GM12878 (cell line): ENCODE results near the gene SHC4. TPM values are rescaled to one million over a fixed set of nuclear protein-coding genes. Genes with fewer than 3 reads are reported as not detected.

Experiments used
- ATF2 ChIP-seq: IDR thresholded peaks from 2 replicates; pipeline ENCODE4 v1.6.1; 2012; ENCODE audit warnings: low read length, inconsistent platforms
- CEBPB ChIP-seq, 2 experiments: fragments of 150-350 bp in 1 of 2; IDR thresholded peaks; 2 replicates each; pipeline ENCODE4 v1.6.1; 2012 to 2014; ENCODE audit warnings: low read depth in 2 of 2, low read length in 2 of 2, borderline replicate concordance in 1 of 2, inconsistent platforms in 1 of 2
- CREB1 ChIP-seq: IDR thresholded peaks from 2 replicates; pipeline ENCODE4 v1.6.1; 2012; ENCODE audit warnings: low read depth, mild to moderate bottlenecking, inconsistent platforms
- CREM ChIP-seq: IDR thresholded peaks from 2 replicates; pipeline ENCODE4 v1.6.1; 2014; ENCODE audit warnings: antibody characterized with exemption, low read depth
- EZH2 ChIP-seq: IDR thresholded peaks from 2 replicates; pipeline ENCODE4 v1.6.1; 2012; ENCODE audit warnings: low read depth, mild to moderate bottlenecking, control low read depth, inconsistent platforms, low read length, borderline replicate concordance; ENCODE audit not compliant: control insufficient read depth
- FOS ChIP-seq: IDR thresholded peaks from 3 replicates; pipeline ENCODE4 v1.6.1; 2011; ENCODE audit warnings: borderline replicate concordance; ENCODE audit not compliant: insufficient read length; ENCODE audit errors: extremely low read depth
- HSF1 ChIP-seq: fragments of 150-350 bp; IDR thresholded peaks from 2 replicates; pipeline ENCODE4 v1.6.1; 2014; ENCODE audit warnings: mild to moderate bottlenecking, low read depth, low read length
- NKRF ChIP-seq: fragments of 450-650 bp; conservative IDR thresholded peaks from 2 replicates; pipeline ENCODE4 v1.6.1; 2017; ENCODE audit warnings: mild to moderate bottlenecking, moderate library complexity
- RAD51 ChIP-seq: fragments of 450-650 bp; IDR thresholded peaks from 2 replicates; pipeline ENCODE4 v1.6.1; 2016; ENCODE audit warnings: moderate library complexity, mild to moderate bottlenecking, inconsistent platforms
- RUNX3 ChIP-seq: IDR thresholded peaks from 2 replicates; pipeline ENCODE4 v1.6.1; 2012; ENCODE audit warnings: low read length, inconsistent platforms
- SP1 ChIP-seq: IDR thresholded peaks from one replicate; pipeline ENCODE4 v1.6.1; 2011; ENCODE audit warnings: low read depth, low read length
- ZBTB4 ChIP-seq: fragments of 450-650 bp; formaldehyde crosslinking; IDR thresholded peaks from 2 replicates; pipeline ENCODE4 v1.4.0; 2022; ENCODE audit warnings: mild to moderate bottlenecking, moderate library complexity
- polyA plus RNA-seq, 11 experiments: library from polyadenylated mRNA; depleted of rRNA in 4 of 11; unstranded in 6 of 11; stranded (reverse) in 5 of 11; fragments of >200 nt; fragmentation: Nextera tagmentation in 4 of 11; fragmentation: Illumina TruSeq in 1 of 11; extraction: Ambion mirVana in 4 of 11; extraction: Trizol in 1 of 11; gene quantifications; 1 replicate in 1 of 11; 2 replicates in 10 of 11; pipeline versions ENCODE4 v1.2.1 to v1.2.3, GENCODE V29; 2011 to 2016; ENCODE audit warnings: inconsistent platforms in 2 of 11, missing spikeins in 2 of 11, low read depth in 1 of 11
- total RNA-seq, 4 experiments: library from RNA; depleted of rRNA in 3 of 4; stranded (reverse); fragments of >200 nt in 3 of 4; fragmentation: Illumina TruSeq in 1 of 4; extraction: Trizol in 1 of 4; gene quantifications; 2 replicates each; pipeline versions ENCODE4 v1.2.1 to v1.2.3, GENCODE V29; 2013 to 2021

SHC4 gene
- total and polyA plus RNA-seq, 10 of the 15 experiments (the other 5 are each of a cell fraction or from before 2014, with no cell fraction given), result 0.04 to 0.87 (median 0.14) TPM

GRCh38 chr15:48802257-48802656, 161.5 kb downstream of the SHC4 start (continued):
- TF ChIP-seq NKRF, result no peak
- TF ChIP-seq CEBPB (IDR thresholded peaks at IDR 0.05; ENCODE audit: borderline replicate concordance in 1 of 2, low read depth in 2 of 2, low read length in 2 of 2), result no peak
- peak; percentile 59; the same call in 1 of the 2 replicates for TF ChIP-seq RUNX3
- TF ChIP-seq EZH2, result no peak
- TF ChIP-seq CREB1, result peak; percentile 67; the same call in 1 of the 2 replicates
- no peak for TF ChIP-seq SP1
- peak; percentile 31; the same call in 1 of the 2 replicates for TF ChIP-seq CREM
- TF ChIP-seq ATF2, result 0 out of 2 replicates have a peak, but pooled peaks have one; percentile 14
- no peak for TF ChIP-seq FOS
- no peak for TF ChIP-seq ZBTB4
- no peak for TF ChIP-seq RAD51
- TF ChIP-seq HSF1, result no peak
- TF ChIP-seq, all 136 proteins: peak for 6
